ENCODE measurements around the gene SLC25A34.

The SLC25A34 gene

GRCh38 chr1:15714406-15715136 is 21.5 kb upstream of the SLC25A34 start:
- DNase-seq = no peak

- DNase-seq = no peak
These were observed 18.5 kb upstream of the SLC25A34 start for GRCh38 chr1:15717418-15718125.

- no peak for DNase-seq
These were observed 17.9 kb upstream of the SLC25A34 start for GRCh38 chr1:15718199-15718601.

GRCh38 chr1:15719381-15720120 is 16.5 kb upstream of the SLC25A34 start:
- DNase-seq = no peak

- DNase-seq = no peak
These were observed 15.2 kb upstream of the SLC25A34 start for GRCh38 chr1:15720861-15721260.

- no peak for DNase-seq
These were observed 13.6 kb upstream of the SLC25A34 start for GRCh38 chr1:15722411-15722810.

- DNase-seq = no peak
These were observed 13.1 kb upstream of the SLC25A34 start for GRCh38 chr1:15722836-15723532.

GRCh38 chr1:15723631-15724246 is 12.3 kb upstream of the SLC25A34 start:
- DNase-seq = no peak

GRCh38 chr1:15724949-15725880 is 10.8 kb upstream of the SLC25A34 start:
- DNase-seq = no peak

- DNase-seq = no peak
These were observed 9.6 kb upstream of the SLC25A34 start for GRCh38 chr1:15726508-15726907.

GRCh38 chr1:15727021-15727420 is 9.0 kb upstream of the SLC25A34 start:
- DNase-seq = no peak

- no peak for DNase-seq
These were observed 8.6 kb upstream of the SLC25A34 start for GRCh38 chr1:15727424-15727823.

GRCh38 chr1:15727866-15728534 is 8.1 kb upstream of the SLC25A34 start:
- no peak for DNase-seq

- DNase-seq = no peak
These were observed 7.0 kb upstream of the SLC25A34 start for GRCh38 chr1:15728937-15729657.

GRCh38 chr1:15730423-15730822 is 5.6 kb upstream of the SLC25A34 start:
- no peak for DNase-seq

- DNase-seq = no peak
These were observed 5.1 kb upstream of the SLC25A34 start for GRCh38 chr1:15730936-15731335.

GRCh38 chr1:15731735-15732685 is 4.0 kb upstream of the SLC25A34 start:
- no peak for DNase-seq

GRCh38 chr1:15732686-15733081 is 3.4 kb upstream of the SLC25A34 start:
- DNase-seq = no peak

- no peak for DNase-seq
These were observed 2.8 kb upstream of the SLC25A34 start for GRCh38 chr1:15733218-15733725.

Measured in Kasumi-1 (cell line).